ENCODE results near the gene RPL41.
A peak's percentile ranks its signal among the peaks of the same experiment; 100 is the strongest.

GRCh38 chr12:56080556-56081138, 35.8 kb upstream of the RPL41 start:
- TF ChIP-seq ZC3H11A (IDR thresholded peaks at IDR 0.05; ENCODE audit: low read depth, low read length) (no peak), ZC3H4 (CRISPR knock-in tag; IDR thresholded peaks at IDR 0.05; ENCODE audit: borderline replicate concordance) (no peak), FOXP4 (CRISPR knock-in tag; IDR thresholded peaks at IDR 0.05; ENCODE audit: borderline replicate concordance) (0 out of 2 replicates have a peak, but pooled peaks have one; percentile 15), PKNOX1 (IDR thresholded peaks at IDR 0.05) (no peak), POLR2A (conservative IDR thresholded peaks at IDR 0.05) (no peak)

Measured in K562 (cell line).